Fibroblast of mammary gland (primary cell): ENCODE results near the gene PRTN3.

ENCODE experiments used
- DNase-seq: peaks from one replicate; pipeline ENCODE4 v3.0.0-alpha.2; 2010; ENCODE audit warnings: low read depth
- H3K4me3 ChIP-seq: 2 replicates; pipeline ENCODE4 v1.5.1; 2011; ENCODE audit warnings: low read depth, mild to moderate bottlenecking, low read length, moderate library complexity; ENCODE audit not compliant: control insufficient read depth
- TF ChIP-seq, protein P1 (sequence below): conservative IDR thresholded peaks from 2 replicates; pipeline ENCODE4 v1.5.1; 2011; ENCODE audit warnings: low read depth, low read length, inconsistent platforms; ENCODE audit not compliant: control insufficient read depth, insufficient read depth

The PRTN3 gene

DNA sequence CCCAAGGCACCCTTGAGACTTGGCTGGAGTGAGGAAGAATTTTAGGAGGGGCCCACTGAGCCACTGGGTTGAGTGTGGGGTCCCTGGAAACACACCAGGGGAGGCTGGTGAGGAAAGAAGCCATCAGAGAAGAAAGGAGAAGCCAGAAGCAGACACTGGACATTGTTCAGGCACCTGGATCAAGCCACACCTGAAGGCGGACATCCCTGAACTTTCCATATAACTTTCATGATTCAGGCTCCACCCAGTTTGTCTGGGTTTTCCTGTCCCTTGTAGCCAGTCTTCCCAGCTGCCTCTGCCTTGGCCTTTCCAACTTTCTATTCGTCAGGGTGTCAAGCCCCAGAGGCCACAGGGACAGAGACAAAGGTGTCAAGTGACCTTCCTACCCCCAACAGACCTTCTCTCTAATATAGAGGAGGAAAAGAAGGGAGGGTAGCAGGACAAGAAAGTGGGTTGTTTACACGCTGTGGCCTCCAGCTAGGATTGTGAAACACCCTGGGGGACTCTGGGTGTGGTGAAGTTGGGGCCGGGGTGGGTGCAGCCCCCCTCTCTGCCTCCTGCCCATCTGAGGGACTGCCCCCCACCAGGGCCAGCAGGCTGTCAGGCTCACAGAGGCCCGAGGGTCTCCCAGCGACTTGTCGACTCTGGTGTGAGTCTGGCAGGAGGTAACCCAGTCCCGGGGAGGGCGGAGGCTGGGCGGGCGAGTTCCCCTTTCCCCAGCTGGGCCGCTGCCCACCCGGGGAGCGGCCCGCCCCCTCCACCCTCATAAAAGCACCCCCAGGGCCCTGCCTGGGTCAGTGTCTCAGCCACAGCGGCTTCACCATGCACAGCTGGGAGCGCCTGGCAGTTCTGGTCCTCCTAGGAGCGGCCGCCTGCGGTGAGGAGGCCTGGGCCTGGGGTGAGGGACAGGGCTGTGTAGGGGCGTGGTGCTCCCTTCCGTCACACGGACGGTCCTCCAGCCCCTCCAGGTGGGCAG is 18.4 kb downstream of the PRTN3 start, which contains the start of gene CFD:
TSS of gene CFD (plus strand) at position 797 of the 976 bp plus-strand sequence. CDS start at position 823, 26 bp downstream.
- TF ChIP-seq, protein P1, sequence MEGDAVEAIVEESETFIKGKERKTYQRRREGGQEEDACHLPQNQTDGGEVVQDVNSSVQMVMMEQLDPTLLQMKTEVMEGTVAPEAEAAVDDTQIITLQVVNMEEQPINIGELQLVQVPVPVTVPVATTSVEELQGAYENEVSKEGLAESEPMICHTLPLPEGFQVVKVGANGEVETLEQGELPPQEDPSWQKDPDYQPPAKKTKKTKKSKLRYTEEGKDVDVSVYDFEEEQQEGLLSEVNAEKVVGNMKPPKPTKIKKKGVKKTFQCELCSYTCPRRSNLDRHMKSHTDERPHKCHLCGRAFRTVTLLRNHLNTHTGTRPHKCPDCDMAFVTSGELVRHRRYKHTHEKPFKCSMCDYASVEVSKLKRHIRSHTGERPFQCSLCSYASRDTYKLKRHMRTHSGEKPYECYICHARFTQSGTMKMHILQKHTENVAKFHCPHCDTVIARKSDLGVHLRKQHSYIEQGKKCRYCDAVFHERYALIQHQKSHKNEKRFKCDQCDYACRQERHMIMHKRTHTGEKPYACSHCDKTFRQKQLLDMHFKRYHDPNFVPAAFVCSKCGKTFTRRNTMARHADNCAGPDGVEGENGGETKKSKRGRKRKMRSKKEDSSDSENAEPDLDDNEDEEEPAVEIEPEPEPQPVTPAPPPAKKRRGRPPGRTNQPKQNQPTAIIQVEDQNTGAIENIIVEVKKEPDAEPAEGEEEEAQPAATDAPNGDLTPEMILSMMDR = no peak
- H3K4me3 ChIP-seq = peak within 1 kb of the TSS; percentile 19
- peak; percentile 47 for DNase-seq

DNA sequence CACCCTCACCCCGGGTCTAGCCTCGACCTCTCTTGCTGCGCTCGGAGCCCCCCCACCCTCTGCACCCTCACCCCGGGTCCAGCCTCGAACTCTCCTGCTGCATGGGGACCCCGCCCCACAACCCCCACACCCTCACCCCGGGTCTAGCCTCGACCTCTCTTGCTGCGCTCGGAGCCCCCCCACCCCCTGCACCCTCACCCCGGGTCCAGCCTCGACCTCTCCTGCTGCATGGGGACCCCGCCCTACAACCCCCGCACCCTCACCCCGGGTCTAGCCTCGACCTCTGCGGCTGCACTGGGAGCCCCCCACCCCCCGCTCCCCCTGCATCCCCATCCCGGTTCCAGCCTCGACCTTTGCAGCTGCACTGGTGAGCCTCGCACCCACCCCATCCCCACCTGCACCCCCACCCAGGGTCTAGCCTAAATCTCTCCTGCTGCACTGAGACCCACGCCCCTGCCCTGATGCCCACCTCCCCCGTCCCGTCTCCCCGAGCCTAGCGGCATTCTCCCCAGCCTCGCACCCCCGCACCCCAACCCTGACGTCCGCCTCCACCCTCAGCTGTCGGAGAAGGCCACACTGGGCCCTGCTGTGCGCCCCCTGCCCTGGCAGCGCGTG is 20.4 kb downstream of the PRTN3 start:
- no peak for DNase-seq
- TF ChIP-seq, protein P1 = no peak
- no peak overlapping the region for H3K4me3 ChIP-seq

GRCh38 chr19:861756-862580 is 21.2 kb downstream of the PRTN3 start:
- DNase-seq = no peak
- TF ChIP-seq, protein P1 = no peak

GRCh38 chr19:862581-863314 is 21.9 kb downstream of the PRTN3 start:
- no peak overlapping the region for H3K4me3 ChIP-seq
- TF ChIP-seq, protein P1 = no peak
- DNase-seq = peak; percentile 33

More at GRCh38 chr19:861756-862580, 21.2 kb downstream of the PRTN3 start:
- H3K4me3 ChIP-seq = no peak overlapping the region

DNA sequence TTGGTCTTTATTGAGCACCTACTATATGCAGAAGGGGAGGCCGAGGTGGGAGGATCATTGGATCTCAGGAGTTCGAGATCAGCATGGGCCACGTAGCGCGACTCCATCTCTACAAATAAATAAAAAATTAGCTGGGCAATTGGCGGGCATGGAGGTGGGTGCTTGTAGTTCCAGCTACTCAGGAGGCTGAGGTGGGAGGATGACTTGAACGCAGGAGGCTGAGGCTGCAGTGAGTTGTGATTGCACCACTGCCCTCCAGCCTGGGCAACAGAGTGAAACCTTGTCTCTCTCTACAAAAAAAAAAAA is 22.5 kb downstream of the PRTN3 start:
- H3K4me3 ChIP-seq = no peak overlapping the region
- TF ChIP-seq, protein P1 = no peak
- DNase-seq = no peak

- no peak for DNase-seq
- TF ChIP-seq, protein P1 = no peak
- H3K4me3 ChIP-seq = no peak overlapping the region
Measured at GRCh38 chr19:866769-867300, 26.0 kb downstream of the PRTN3 start.
